NB4 (cell line): ENCODE results near the gene ERCC1.

ENCODE experiments used
- DNase-seq: peaks from one replicate; pipeline ENCODE4 v3.0.0; 2010; ENCODE audit warnings: low read depth
- H3K4me3 ChIP-seq: one replicate; pipeline ENCODE4 v1.5.1; 2011; ENCODE audit warnings: mild to moderate bottlenecking, low read depth, low read length, moderate library complexity
- MYC ChIP-seq: IDR thresholded peaks from 2 replicates; pipeline ENCODE4 v1.6.1; 2011; ENCODE audit warnings: low read depth, low read length
- POLR2A ChIP-seq: IDR thresholded peaks from 2 replicates; pipeline ENCODE4 v1.6.1; 2011; ENCODE audit warnings: mild to moderate bottlenecking; ENCODE audit not compliant: insufficient read length; ENCODE audit errors: extremely low read depth
- TF ChIP-seq, protein P1 (sequence below): IDR thresholded peaks from one replicate; pipeline ENCODE4 v1.5.1; 2012; ENCODE audit warnings: low read depth, low read length
- TF ChIP-seq, protein P2 (sequence below): IDR thresholded peaks from 2 replicates; pipeline ENCODE4 v1.6.1; 2011; ENCODE audit warnings: low read depth, low read length

ERCC1 gene

DNA sequence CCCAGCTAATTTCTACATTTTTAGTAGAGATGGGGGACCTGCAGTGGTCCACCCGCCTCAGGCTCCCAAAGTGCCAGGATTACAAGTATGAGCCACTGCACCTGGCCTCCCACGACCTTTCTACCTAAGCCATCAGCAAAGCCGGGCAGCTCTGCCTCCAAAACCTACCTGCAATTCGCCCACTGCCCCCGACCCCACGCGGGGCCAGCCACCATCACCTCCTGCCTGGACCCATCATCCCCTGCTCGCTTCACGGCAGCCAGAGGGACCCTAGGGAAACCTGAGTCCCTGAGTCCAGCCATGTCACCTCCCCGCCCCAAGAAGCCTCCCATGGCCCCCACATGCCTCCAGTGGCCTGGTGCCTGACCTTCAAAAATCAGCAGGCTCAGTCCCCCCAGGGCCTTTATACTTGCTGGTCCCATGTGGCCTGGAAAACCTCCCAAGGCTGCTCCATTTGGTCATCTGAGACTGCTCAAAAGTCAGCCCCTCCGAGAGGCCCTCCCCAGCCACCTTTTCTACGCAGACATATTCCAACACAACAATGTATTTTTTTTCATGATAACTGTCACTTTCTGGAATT is 65.4 kb downstream of the ERCC1 start:
- no peak for DNase-seq
- TF ChIP-seq, protein P1, sequence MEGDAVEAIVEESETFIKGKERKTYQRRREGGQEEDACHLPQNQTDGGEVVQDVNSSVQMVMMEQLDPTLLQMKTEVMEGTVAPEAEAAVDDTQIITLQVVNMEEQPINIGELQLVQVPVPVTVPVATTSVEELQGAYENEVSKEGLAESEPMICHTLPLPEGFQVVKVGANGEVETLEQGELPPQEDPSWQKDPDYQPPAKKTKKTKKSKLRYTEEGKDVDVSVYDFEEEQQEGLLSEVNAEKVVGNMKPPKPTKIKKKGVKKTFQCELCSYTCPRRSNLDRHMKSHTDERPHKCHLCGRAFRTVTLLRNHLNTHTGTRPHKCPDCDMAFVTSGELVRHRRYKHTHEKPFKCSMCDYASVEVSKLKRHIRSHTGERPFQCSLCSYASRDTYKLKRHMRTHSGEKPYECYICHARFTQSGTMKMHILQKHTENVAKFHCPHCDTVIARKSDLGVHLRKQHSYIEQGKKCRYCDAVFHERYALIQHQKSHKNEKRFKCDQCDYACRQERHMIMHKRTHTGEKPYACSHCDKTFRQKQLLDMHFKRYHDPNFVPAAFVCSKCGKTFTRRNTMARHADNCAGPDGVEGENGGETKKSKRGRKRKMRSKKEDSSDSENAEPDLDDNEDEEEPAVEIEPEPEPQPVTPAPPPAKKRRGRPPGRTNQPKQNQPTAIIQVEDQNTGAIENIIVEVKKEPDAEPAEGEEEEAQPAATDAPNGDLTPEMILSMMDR = no peak
- TF ChIP-seq, protein P2, sequence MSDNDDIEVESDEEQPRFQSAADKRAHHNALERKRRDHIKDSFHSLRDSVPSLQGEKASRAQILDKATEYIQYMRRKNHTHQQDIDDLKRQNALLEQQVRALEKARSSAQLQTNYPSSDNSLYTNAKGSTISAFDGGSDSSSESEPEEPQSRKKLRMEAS = no peak
- TF ChIP-seq MYC (no peak), POLR2A (no peak)
- H3K4me3 ChIP-seq = no peak overlapping the region

DNA sequence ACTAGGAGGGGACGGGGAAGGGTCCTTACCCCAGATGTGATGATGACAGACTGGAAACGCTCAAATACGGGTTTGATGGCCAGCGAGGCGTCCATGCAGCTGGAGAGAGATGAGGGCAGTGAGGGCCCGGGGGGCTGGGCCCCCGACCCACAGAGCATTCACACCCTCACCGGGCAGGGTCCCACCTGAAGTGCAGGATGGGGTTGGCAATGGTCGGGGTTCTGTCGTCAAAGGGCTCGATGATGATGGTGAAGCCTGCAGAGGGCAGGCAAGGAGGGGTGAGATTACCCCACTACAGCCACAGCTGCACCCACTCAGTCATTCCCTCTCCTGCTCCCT is 66.3 kb downstream of the ERCC1 start:
- TF ChIP-seq POLR2A = no peak
- TF ChIP-seq, protein P2 = no peak
- DNase-seq = no peak
- H3K4me3 ChIP-seq = no peak overlapping the region
